ENCODE results near the gene FYN.

Gene FYN

DNA sequence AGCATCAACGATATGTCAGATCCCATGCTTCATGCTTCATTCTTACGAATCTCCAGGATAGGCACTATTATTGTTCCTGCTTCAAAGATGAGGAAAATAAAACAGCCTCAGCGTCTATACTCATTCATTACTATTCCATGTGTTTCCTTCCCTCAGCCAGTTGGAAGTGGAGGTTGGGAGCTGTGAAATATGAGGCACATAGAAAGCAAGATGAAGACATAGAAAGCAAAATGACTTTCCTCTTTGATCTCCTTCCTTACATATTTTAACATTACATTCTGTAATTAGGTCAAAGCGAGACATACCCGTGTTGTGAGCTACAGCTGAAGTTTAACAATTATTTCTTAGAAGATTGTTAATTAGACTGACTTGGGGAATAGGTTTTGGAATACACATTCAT is 125.4 kb downstream of the FYN start:
- DNase-seq (ENCODE audit: low read depth) = no peak

GRCh38 chr6:111747396-111747795 is 125.9 kb downstream of the FYN start:
- DNase-seq (ENCODE audit: low read depth) = no peak

DNA sequence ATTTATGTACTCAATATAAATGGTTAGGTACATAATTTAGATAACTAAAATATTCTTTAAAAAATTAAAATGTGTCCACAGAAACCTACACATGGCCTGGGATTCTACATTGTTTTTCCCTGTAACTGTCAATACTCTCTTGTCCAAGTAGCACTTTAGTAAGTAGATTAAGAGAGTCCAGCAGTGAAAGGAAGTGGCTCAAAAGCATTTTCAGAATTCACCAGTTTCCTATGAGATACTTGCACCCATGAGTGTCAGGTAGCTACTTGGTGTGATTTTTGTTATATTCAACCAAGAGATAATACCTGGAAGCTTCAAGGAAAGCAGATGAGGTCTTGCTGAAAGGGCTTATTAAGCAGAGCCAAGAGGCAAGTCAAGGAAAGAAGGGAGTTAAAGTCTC is 126.3 kb downstream of the FYN start:
- DNase-seq (ENCODE audit: low read depth) = no peak

DNA sequence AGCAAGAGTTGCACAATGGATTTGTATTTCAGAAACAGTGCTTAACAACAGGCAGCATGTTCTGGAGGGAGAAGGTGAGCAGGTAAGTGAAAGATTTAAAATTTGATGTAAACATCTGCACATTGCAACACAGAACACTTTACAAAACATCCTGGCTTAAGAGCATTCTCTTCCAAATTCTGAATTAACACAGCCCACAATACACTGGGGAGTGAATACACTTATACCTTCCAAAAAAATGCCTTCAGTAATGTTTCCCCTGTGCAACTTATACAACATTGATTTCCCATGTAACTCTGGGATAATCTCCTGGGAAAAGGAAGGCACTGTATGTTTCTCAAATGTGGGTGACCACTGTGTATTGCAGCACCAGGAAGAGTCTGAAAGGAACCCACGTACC is 127.6 kb downstream of the FYN start:
- DNase-seq (ENCODE audit: low read depth) = no peak

DNA sequence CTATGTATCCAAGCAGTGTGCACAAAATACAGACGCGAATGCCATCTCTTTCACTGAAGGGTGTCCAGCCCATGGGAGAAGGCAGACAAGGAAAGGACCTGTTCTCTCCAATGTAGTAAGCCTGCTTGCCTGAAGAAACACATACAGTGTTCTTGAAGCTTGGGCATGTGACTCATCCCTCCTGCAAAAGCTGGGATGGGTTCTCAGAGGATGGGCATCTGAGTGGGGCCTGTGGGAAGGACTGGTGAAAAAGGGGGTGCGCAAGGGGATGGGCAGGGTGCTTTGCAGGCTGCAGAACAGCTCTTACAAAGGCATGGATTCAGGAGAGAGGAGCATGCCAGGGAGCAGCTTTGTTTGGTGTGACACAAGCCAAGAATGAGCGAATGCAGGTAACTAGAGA is 128.1 kb downstream of the FYN start:
- DNase-seq (ENCODE audit: low read depth) = no peak

GRCh38 chr6:111743862-111744692 is 129.2 kb downstream of the FYN start:
- no peak for DNase-seq (ENCODE audit: low read depth)

- DNase-seq (ENCODE audit: low read depth) = no peak
Measured at GRCh38 chr6:111743360-111743759, 129.9 kb downstream of the FYN start.

DNA sequence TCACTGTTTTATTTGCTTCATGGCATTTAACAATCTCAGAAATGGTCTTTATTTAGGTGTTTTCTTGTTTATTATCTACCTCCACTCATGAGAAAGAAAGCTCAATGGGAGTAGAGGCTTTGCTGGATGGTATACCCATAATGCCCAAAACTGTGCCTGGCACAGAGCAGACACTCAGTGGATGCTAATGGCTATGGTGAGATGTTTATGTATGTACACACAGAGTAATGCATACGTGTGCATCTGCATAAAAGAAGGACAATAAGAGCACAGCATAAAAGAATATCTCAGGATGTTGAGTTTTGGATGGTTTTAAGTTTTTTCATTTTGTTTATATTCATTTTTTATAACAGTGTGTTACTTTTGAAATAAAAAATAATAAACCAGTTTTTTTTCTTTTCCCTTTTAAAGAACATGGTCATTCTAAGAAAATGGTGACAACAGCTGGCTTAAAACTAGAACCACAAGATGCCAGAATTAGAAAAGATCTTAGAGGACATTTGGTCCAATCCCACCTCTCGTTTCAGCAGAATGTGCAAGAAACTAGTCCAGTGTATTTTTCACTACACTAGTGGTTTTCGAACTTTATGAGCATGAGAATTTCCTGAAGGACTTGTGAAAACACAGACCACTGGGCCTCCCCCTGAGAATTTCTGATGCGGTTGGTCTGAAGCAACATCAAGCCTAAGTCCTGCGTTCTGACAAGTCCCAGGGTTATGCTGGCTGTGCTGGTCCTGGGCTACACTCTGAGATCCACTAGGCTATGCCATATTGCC is 131.9 kb downstream of the FYN start:
- DNase-seq (ENCODE audit: low read depth) = no peak

- no peak for DNase-seq (ENCODE audit: low read depth)
Measured at GRCh38 chr6:111740506-111740905, 132.7 kb downstream of the FYN start.

GRCh38 chr6:111739257-111739696 is 134.0 kb downstream of the FYN start:
- no peak for DNase-seq (ENCODE audit: low read depth)

- DNase-seq (ENCODE audit: low read depth) = no peak
Measured at GRCh38 chr6:111738631-111739030, 134.6 kb downstream of the FYN start.

DNA sequence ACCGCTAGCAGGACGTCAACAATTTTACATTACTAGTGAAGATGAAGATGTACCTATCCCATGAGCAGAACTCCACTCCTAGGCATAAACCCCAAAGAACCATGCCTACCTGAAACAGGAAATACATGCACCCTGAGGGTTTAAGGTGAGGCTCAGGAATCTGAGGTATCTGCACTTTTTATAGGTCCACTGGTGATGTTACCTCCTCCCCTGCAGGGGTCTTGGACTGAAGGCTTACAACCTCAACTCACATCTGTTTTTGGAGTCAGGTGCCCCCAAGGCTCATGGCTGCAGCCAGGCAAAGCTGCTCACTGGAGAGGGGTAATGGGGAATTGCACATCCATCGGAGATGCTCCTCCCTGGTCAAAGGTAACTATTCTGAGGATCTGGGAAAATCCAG is 135.1 kb downstream of the FYN start:
- no peak for DNase-seq (ENCODE audit: low read depth)

- peak; percentile 30 for DNase-seq (ENCODE audit: low read depth)
Measured at GRCh38 chr6:111737065-111737521, 136.2 kb downstream of the FYN start.

GRCh38 chr6:111736005-111736608 is 137.1 kb downstream of the FYN start:
- no peak for DNase-seq (ENCODE audit: low read depth)

DNA sequence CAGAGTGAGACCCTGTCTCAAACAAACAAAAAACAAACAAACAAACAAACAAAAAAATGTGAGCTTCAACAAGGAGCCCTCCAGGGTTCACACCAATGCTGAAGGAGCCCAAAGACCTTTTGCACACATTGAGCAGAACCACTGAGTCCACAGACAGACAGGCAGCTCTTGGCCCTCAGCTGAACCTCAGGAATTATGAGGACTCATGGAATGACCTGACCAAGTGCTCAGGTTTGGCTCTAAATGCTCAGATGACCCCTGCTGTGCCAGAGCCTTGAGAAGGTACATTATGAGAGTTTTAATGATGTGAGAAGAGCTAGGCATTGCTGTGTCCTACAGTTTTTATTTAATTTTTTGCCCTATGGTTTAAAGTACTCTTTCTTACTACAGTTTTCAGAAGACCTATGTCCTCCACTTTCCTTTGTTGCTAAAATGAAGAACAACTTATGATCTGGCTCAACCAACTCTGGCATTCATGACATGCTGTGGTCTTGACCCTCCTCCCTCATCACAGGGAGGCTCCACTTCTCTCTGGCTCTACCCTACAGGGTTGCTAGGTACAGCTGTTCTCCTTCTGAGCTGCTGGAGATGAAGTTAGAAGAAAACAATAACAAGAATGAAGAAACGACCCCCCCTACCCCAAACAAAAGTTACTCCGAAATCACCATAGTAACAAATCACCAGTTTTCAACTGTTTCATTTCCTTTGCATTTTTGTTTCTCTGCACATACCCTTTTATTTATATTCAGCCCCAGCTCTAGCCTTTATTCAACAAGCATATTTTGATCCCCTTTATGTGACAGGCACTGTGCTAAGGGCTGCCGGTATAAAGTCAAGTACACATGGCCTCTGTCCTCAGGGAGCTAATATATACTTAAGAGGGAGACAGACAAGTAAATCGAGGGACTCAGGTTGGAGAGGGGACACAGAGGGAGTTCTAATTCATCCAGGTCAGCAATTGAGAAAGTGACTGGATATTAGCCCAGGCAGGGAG is 138.9 kb downstream of the FYN start:
- no peak for DNase-seq (ENCODE audit: low read depth)

- DNase-seq (ENCODE audit: low read depth) = no peak
Measured at GRCh38 chr6:111732390-111732789, 140.9 kb downstream of the FYN start.

GRCh38 chr6:111731456-111732195 is 141.6 kb downstream of the FYN start:
- DNase-seq (ENCODE audit: low read depth) = no peak

- no peak for DNase-seq (ENCODE audit: low read depth)
Measured at GRCh38 chr6:111730864-111731263, 142.4 kb downstream of the FYN start.

DNA sequence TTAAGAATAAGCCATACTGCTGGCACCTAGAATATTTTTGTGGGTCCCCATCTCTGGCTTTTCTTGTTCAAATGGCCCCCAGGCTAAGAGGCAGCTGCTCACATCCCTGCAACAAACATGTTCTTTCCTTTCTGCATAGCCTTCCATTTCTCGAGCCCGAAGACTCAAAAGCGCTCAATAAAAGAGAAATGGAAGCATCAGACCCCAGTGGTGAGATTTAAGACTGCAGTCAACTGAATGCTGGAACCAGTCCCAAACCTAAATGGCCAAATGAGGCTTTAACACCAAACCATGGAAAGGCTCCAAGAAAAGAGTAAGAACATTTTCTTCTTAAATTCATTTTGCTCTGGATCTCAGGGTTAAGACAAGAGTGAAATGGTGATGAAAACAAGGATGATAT is 145.4 kb downstream of the FYN start:
- no peak for DNase-seq (ENCODE audit: low read depth)

DNA sequence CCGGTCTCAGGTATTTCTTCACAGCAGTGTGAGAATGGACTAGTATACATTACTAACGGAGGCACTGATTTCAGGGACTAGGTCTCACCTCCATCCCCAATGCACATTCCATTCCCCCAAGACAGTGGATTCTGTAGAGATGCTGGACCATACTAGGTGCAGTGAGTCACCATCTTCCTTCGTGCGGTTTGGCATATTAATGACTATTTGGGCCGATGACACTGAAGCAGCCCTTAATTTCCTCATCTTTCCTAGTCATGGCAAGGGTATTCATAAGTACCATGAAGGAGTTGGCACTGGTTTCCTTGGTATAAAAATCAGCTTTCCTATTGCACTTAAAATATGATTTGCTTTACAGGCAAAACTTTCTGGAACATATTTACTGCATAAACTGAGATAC is 146.2 kb downstream of the FYN start:
- DNase-seq (ENCODE audit: low read depth) = no peak

All from activated gamma-delta T cell treated with anti-CD3 and anti-CD28 coated beads, Interleukin-2, amount 50 U/mL, for 16 hours (primary cell).